ENCODE measurements around the gene DGKD. TPM values are rescaled to one million over a fixed set of nuclear protein-coding genes. Genes with fewer than 3 reads are reported as not detected.

DGKD gene
- polyA plus RNA-seq, 3 donors = 14.5 to 67.5 (median 16.6) TPM

- H3K9me3 Mint-ChIP-seq = no peaks in the 10 kb centered on the region
- no peak overlapping the region for H3K4me2 ChIP-seq (replicated peaks; ENCODE audit: extremely low read depth, low read length, poor library complexity, severe bottlenecking)
- no peaks in the 10 kb centered on the region for H3K27me3 ChIP-seq (ENCODE audit: control insufficient read depth in 2 of 2, insufficient read depth in 2 of 2, low read length in 2 of 2)
- H3K9ac ChIP-seq (ENCODE audit: insufficient read depth, low read length, poor library complexity, severe bottlenecking) = no peak overlapping the region
- peak overlapping the region in 1 of 2 donors; percentile 48 for H3K27ac ChIP-seq (ENCODE audit: low read depth in 1 of 2, low read length in 2 of 2)
- no peak overlapping the region for H2AFZ ChIP-seq (ENCODE audit: insufficient read depth, low read depth, low read length, poor library complexity, severe bottlenecking)
- peaks cover 73% of the 10 kb centered on the region for H4K20me1 ChIP-seq (ENCODE audit: insufficient read depth, low read length)
- H3K4me1 ChIP-seq (ENCODE audit: control insufficient read depth in 1 of 2, insufficient read depth in 2 of 2, low read length in 2 of 2) = no peaks in the 10 kb centered on the region
- H3K27ac Mint-ChIP-seq = peak overlapping the region in 4 of 7 donors; percentile 17 to 66 (median 46)
- intact Hi-C loops (cut with micrococcal nuclease) = no loop called here
- H3K9me3 ChIP-seq (replicated peaks in 1 of 2; ENCODE audit: control insufficient read depth in 1 of 2, insufficient read depth in 1 of 2, low read length in 2 of 2) = no peaks in the 10 kb centered on the region
- H3K36me3 Mint-ChIP-seq = peaks cover 88 to 98% of the 10 kb centered on the region in 2 donors
- H3K4me3 ChIP-seq (replicated peaks in 1 of 3; ENCODE audit: low read depth in 2 of 3, low read length in 3 of 3) = no peak overlapping the region
- TF ChIP-seq CTCF (IDR thresholded peaks at IDR 0.05) = peak; percentile 70
- no peak overlapping the region for H3K4me3 Mint-ChIP-seq
- H3K36me3 ChIP-seq (replicated peaks in 1 of 2; ENCODE audit: control insufficient read depth in 1 of 2, insufficient read depth in 2 of 2, low read length in 2 of 2) = peaks cover 94 to 100% of the 10 kb centered on the region in 2 donors
- 78% methylated on average over 15 of the region's 18 CpGs for WGBS (ENCODE audit: insufficient coverage)
- H3K4me1 Mint-ChIP-seq = no peaks in the 10 kb centered on the region
- peaks cover 16% of the 10 kb centered on the region for H3K79me2 ChIP-seq (ENCODE audit: insufficient read depth, low read length)
- DNase-seq = peak; percentile 15 to 28 (median 21)
- H3K27me3 Mint-ChIP-seq (ENCODE audit: low read depth in 3 of 3) = peaks cover 0 to 2% (median 0%) of the 10 kb centered on the region in 3 donors
Observed at GRCh38 chr2:233443511-233444183, 89.4 kb downstream of the DGKD start.

- Mint-ChIP-seq H3K4me1 (no peaks in the 10 kb centered on the region), H3K9me3 (no peaks in the 10 kb centered on the region), H3K36me3 (peaks cover 89 to 98% of the 10 kb centered on the region in 2 donors), H3K4me3 (no peak overlapping the region), H3K27ac (peak overlapping the region in 3 of 7 donors; percentile 38 to 64 (median 38)), H3K27me3 (ENCODE audit: low read depth in 3 of 3) (peaks cover 0 to 2% (median 0%) of the 10 kb centered on the region in 3 donors)
- Histone ChIP-seq H3K27me3 (ENCODE audit: control insufficient read depth in 2 of 2, insufficient read depth in 2 of 2, low read length in 2 of 2) (no peaks in the 10 kb centered on the region), H2AFZ (ENCODE audit: insufficient read depth, low read depth, low read length, poor library complexity, severe bottlenecking) (no peak overlapping the region), H3K9ac (ENCODE audit: insufficient read depth, low read length, poor library complexity, severe bottlenecking) (no peak overlapping the region), H4K20me1 (ENCODE audit: insufficient read depth, low read length) (peaks cover 67% of the 10 kb centered on the region), H3K9me3 (replicated peaks in 1 of 2; ENCODE audit: control insufficient read depth in 1 of 2, insufficient read depth in 1 of 2, low read length in 2 of 2) (no peaks in the 10 kb centered on the region), H3K4me3 (replicated peaks in 1 of 3; ENCODE audit: low read depth in 2 of 3, low read length in 3 of 3) (no peak overlapping the region), H3K79me2 (ENCODE audit: insufficient read depth, low read length) (peaks cover 12% of the 10 kb centered on the region), H3K36me3 (replicated peaks in 1 of 2; ENCODE audit: control insufficient read depth in 1 of 2, insufficient read depth in 2 of 2, low read length in 2 of 2) (peaks cover 94 to 100% of the 10 kb centered on the region in 2 donors), H3K4me1 (ENCODE audit: control insufficient read depth in 1 of 2, insufficient read depth in 2 of 2, low read length in 2 of 2) (no peaks in the 10 kb centered on the region), H3K4me2 (replicated peaks; ENCODE audit: extremely low read depth, low read length, poor library complexity, severe bottlenecking) (no peak overlapping the region), H3K27ac (ENCODE audit: low read depth in 1 of 2, low read length in 2 of 2) (peak overlapping the region in 1 of 2 donors; percentile 48)
- DNase-seq = no peak
- intact Hi-C loops (cut with micrococcal nuclease) = no loop called here
- TF ChIP-seq CTCF (IDR thresholded peaks at IDR 0.05) = no peak
- 99% methylated on average over 7 of the region's 11 CpGs for WGBS (ENCODE audit: insufficient coverage)
Observed at GRCh38 chr2:233444501-233444900, 90.2 kb downstream of the DGKD start.
